GM06990 (cell line): Measurements from ENCODE around the gene HYCC2.
"Not testable (repeated sequence)": the region's sequence is repeated elsewhere in the genome, so short reads cannot be mapped to it uniquely, and the experiment has no call there.

ENCODE experiments used
- DNase-seq: peaks from one replicate; pipeline ENCODE4 v3.0.0-alpha.2; 2011; ENCODE audit not compliant: insufficient read length; ENCODE audit errors: extremely low read depth
- H3K27me3 ChIP-seq: replicated peaks from 2 replicates; pipeline ENCODE4 v1.6.0; 2011; ENCODE audit warnings: low read length; ENCODE audit not compliant: control insufficient read depth, insufficient read depth
- H3K36me3 ChIP-seq: 2 replicates; pipeline ENCODE4 v1.5.1; 2011; ENCODE audit warnings: low read length; ENCODE audit not compliant: control insufficient read depth, insufficient read depth
- H3K4me3 ChIP-seq: replicated peaks from 2 replicates; pipeline ENCODE4 v1.5.1; 2011; ENCODE audit warnings: low read depth, mild to moderate bottlenecking, control low read depth, low read length
- TF ChIP-seq, protein P1 (sequence below): IDR thresholded peaks from 2 replicates; pipeline ENCODE4 v1.5.1; 2011; ENCODE audit warnings: low read length, control low read depth, mild to moderate bottlenecking, inconsistent platforms; ENCODE audit not compliant: insufficient read depth, poor library complexity, severe bottlenecking

The HYCC2 gene

DNA sequence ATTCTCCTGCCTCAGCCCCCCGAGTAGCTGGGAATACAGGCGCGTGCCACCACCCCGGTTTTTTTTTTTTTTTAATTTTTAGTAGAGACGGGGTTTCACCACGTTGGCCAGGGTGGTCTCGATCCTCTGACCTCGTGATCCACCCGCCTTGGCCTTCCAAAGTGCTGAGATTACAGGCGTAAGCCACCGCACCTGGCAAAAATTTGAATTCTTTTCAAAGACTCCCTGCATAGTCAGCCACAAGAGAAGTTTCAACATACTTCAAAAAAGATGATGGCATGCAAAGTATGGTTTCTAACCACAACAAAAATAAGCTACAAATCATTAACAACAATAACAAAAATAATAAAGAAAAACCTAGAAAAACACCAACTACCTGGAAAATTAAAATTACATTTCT lies 22.0 kb downstream of the HYCC2 start:
- no peak for DNase-seq
- TF ChIP-seq, protein P1, sequence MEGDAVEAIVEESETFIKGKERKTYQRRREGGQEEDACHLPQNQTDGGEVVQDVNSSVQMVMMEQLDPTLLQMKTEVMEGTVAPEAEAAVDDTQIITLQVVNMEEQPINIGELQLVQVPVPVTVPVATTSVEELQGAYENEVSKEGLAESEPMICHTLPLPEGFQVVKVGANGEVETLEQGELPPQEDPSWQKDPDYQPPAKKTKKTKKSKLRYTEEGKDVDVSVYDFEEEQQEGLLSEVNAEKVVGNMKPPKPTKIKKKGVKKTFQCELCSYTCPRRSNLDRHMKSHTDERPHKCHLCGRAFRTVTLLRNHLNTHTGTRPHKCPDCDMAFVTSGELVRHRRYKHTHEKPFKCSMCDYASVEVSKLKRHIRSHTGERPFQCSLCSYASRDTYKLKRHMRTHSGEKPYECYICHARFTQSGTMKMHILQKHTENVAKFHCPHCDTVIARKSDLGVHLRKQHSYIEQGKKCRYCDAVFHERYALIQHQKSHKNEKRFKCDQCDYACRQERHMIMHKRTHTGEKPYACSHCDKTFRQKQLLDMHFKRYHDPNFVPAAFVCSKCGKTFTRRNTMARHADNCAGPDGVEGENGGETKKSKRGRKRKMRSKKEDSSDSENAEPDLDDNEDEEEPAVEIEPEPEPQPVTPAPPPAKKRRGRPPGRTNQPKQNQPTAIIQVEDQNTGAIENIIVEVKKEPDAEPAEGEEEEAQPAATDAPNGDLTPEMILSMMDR, result no peak

DNA sequence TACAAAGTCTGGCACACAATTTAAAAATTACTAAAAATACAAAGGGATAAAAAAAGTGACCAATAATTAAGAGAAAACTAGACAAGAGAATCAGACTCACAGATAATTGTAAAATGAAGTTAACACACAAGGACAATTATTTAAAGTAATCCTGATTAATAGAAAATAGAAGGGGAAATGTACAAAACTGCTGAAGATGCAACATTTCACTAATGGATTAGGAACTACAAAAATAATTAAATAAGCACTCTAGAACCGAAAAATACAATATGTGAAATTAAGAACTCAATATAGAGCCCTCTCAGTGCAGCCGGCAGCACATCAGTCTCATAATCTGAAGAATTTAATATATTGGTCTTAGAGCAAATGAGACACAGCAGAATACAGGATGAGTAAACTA lies 24.6 kb downstream of the HYCC2 start:
- TF ChIP-seq, protein P1, result no peak
- Histone ChIP-seq H3K27me3 (no peaks in the 10 kb centered on the region), H3K4me3 (no peak overlapping the region), H3K36me3 (no peaks in the 10 kb centered on the region; the same call in 1 of the 2 replicates)
- no peak for DNase-seq

More for the DNA sequence above, 22.0 kb downstream of the HYCC2 start:
- no peaks in the 10 kb centered on the region for H3K27me3 ChIP-seq
- no peaks in the 10 kb centered on the region; the same call in 1 of the 2 replicates for H3K36me3 ChIP-seq
- no peak overlapping the region for H3K4me3 ChIP-seq

DNA sequence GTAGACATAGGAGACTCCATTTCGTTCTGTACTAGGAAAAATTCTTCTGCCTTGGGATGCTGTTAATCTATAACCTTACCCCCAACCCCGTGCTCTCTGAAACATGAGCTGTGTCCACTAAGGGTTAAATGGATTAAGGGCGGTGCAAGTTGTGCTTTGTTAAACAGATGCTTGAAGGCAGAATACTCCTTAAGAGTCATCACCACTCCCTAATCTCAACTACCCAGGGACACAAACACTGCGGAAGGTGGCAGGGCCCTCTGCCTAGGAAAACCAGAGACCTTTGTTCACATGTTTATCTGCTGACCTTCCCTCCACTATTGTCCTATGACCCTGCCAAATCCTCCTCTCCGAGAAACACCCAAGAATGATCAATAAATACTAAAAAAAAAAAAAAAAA lies 28.4 kb downstream of the HYCC2 start:
- not testable (repeated sequence) for H3K36me3 ChIP-seq, H3K4me3 ChIP-seq, H3K27me3 ChIP-seq, DNase-seq

DNA sequence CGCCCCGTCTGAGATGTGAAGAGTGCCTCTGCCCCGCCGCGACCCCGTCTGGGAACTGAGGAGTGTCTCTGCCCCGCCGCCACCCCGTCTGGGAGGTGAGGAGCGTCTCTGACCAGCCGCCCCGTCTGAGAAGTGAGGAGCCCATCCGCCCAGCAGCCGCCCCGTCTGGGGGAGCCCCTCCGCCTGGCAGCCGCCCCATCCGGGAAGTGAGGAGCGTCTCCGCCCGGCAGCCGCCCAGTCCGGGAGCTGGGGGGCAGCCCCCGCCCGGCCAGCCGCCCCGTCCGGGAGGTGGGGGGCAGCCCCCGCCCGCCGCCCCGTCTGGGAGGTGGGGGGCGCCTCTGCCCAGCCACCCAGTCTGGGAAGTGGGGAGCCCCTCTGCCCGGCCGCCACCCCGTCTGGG lies 29.0 kb downstream of the HYCC2 start:
- not testable (repeated sequence) for H3K4me3 ChIP-seq, DNase-seq, H3K27me3 ChIP-seq, H3K36me3 ChIP-seq

DNA sequence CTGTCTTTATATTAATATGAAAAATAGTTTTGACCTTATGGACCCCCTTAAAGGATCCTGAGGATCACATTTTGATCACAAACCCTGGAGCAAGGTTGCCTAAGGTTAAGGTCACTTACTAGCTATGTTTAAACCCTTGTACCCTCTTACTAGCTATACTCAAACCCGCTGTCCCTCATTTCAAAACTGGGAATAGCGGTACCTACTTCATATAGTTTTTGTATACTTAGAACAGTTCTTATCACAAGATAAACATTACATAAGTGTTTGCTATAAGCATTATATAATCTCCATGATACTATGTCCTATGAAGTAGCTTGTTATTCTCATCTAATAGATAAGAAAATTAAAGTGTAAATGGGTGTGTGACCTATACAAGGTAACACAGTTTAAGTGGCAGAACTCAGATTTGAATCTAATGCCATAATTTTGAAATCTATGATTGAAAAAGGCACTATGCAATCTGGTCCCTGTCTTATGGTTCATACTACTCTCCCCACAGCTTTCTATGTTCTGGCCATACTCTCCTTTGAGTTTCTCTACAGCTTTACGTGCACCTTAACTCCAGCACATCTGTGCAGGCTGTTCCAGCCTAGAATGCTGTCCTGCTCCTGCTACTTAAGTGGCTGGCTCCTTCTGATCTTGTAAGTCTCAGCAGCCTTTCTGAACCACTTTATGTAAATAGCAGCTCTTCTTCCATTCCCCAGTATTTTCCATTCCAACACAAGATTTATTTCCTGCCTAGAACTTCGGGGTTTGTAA lies 30.4 kb downstream of the HYCC2 start:
- no peaks in the 10 kb centered on the region; the same call in none of the 2 replicates for H3K36me3 ChIP-seq
- no peak overlapping the region for H3K4me3 ChIP-seq
- no peaks in the 10 kb centered on the region for H3K27me3 ChIP-seq
- TF ChIP-seq, protein P1, result no peak
- no peak for DNase-seq

DNA sequence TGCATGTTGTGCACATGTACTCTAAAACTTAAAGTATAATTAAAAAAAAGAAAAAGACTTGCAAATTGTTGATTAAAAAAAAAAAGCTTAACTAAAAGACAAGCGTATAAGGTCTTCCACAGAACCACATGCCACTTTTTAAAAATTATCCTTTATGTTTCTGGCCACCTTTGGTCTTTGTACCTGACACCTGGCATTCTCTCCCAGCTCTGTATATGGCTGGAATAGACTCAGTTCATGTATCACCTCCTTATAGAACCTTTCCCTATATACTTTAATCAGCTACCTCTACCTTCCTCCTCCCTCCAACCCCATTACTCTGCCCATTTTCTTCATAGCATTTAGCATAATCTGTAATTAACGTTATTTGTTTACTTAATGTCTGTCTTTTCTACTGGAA lies 32.6 kb downstream of the HYCC2 start:
- Histone ChIP-seq H3K4me3 (no peak overlapping the region), H3K36me3 (no peaks in the 10 kb centered on the region; the same call in none of the 2 replicates), H3K27me3 (no peaks in the 10 kb centered on the region)
- TF ChIP-seq, protein P1, result no peak
- no peak for DNase-seq

DNA sequence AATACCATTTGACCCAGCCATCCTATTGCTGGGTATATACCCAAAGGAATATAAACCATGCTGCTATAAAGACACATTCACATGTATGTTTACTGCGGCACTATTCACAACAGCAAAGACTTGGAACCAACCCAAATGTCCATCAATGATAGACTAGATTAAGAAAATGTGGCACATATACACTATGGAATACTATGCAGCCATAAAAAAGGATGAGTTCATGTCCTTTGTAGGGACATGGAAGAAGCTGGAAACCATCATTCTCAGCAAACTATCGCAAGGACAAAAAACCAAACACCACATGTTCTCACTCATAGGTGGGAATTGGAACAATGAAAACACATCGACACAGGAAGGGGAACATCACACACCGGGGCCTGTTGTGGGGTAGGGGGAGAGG lies 33.1 kb downstream of the HYCC2 start:
- DNase-seq, result not testable (repeated sequence)

DNA sequence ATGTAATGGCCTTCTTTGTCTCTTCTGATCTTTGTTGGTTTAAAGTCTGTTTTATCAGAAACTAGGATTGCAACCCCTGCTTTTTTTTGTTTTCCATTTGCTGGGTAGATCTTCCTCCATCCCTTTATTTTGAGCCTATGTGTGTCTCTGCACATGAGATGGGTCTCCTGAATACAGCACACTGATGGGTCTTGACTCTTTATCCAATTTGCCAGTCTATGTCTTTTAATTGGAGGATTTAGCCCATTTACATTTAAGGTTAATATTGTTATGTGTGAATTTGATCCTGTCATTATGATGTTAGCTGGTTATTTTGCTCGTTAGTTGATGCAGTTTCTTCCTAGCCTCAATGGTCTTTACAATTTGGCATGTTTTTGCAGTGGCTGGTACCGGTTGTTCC lies 37.1 kb downstream of the HYCC2 start:
- H3K4me3 ChIP-seq, H3K27me3 ChIP-seq, DNase-seq, H3K36me3 ChIP-seq: not testable (repeated sequence)

More for the DNA sequence above, 33.1 kb downstream of the HYCC2 start:
- not testable (repeated sequence) for H3K4me3 ChIP-seq, H3K27me3 ChIP-seq, H3K36me3 ChIP-seq
